ENCODE measurements around the gene KLHL22. TPM values are rescaled to one million over a fixed set of nuclear protein-coding genes. Genes with fewer than 3 reads are reported as not detected.
"Not testable (repeated sequence)": the region's sequence is repeated elsewhere in the genome, so short reads cannot be mapped to it uniquely, and the experiment has no call there.

KLHL22 gene
- total and polyA plus RNA-seq, 2 of the 13 experiments (the other 11 are each of a cell fraction or from before 2014, with no cell fraction given), result 10.9 to 14.8 TPM

DNA sequence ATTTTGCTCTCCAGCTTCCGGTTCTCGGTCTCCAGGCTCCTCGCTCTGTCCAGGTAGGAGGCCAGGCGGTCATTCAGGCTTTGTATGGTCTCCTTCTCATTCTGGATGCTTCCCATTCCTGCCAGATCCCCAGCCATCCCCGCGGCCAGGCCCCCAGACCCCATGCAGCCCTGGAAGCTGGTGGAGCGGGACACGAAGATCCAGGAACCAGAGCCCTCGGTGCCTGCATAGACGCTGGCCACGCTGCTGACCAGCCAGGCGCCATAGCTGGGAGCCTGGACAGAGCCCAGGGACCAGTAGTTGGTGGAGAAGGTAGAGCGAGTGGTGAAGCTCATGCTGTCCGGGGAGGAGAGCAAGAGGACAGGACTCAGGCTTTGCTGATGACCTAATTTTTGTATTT lies 11.8 kb downstream of the KLHL22 start (continued):
- TF ChIP-seq AGO1 (IDR thresholded peaks at IDR 0.05; ENCODE audit: low read depth, low read length, poor library complexity, severe bottlenecking) (no peak), SP1 (IDR thresholded peaks at IDR 0.05) (no peak), SP1 (CRISPR knock-in tag; IDR thresholded peaks at IDR 0.05) (no peak), SIN3A (IDR thresholded peaks at IDR 0.05; ENCODE audit: borderline replicate concordance, low read depth, low read length) (no peak)
- TF ChIP-seq, protein P1, sequence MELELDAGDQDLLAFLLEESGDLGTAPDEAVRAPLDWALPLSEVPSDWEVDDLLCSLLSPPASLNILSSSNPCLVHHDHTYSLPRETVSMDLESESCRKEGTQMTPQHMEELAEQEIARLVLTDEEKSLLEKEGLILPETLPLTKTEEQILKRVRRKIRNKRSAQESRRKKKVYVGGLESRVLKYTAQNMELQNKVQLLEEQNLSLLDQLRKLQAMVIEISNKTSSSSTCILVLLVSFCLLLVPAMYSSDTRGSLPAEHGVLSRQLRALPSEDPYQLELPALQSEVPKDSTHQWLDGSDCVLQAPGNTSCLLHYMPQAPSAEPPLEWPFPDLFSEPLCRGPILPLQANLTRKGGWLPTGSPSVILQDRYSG (CRISPR knock-in tag; IDR thresholded peaks at IDR 0.05), result no peak

DNA sequence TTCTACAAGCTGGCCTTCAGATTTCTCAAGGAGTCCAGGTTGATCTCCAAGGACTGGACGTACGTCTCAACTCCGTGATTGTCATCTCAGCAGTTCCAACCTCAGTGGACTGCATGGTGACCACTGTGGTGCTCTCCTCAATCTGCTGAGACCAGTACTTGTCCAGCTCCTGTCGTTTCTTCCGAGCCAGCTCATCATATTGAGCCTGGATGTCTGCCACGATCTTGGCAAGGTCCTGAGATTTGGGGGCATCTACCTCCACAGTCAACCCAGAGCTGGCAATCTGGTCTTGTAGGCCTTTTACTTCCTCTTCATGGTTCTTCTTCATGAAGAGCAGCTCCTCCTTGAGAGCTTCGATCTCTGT lies 12.5 kb downstream of the KLHL22 start:
- POLR2A ChIA-PET, result not testable (repeated sequence)
- WGBS (ENCODE audit: low lambda C conversion rate), result 99% methylated on average over 7 of the region's 7 CpGs

DNA sequence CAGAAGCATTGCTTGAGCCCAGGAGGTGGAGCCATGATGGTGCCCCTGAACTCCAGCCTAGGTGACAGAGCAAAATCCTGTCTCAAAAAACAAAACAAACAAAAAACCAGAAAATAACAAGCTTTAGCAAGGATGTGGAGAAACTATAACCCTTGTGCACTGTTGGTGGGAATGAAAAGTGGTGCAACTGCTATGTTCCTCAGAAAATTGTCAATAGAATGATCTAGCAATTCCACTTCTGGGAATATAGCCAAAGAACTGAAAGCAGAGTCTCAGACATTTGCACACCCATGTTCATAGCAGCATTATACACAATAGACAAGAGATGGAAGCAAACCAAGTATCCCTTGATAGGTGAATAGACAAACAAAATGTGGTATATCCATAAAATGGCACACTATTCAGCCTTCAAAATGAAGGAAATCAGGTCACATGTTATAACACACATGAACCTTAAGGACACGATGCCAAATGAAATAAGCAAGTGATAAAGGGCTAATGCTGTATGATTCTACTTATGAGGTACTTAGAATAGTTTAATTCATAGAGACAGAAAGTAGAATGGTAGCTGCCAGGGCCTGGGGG lies 15.9 kb downstream of the KLHL22 start:
- no TSS peak for BruUV-seq (replicated peaks)
- ATAC-seq, result no peak
- no peak for TF ChIP-seq HMGA1 (CRISPR knock-in tag; conservative IDR thresholded peaks at IDR 0.05)
- TF ChIP-seq RCOR2 (CRISPR knock-in tag; IDR thresholded peaks at IDR 0.05), result no peak
- no peak for TF ChIP-seq RAD21 (CRISPR knock-in tag; IDR thresholded peaks at IDR 0.05)
- TF ChIP-seq, protein P2, sequence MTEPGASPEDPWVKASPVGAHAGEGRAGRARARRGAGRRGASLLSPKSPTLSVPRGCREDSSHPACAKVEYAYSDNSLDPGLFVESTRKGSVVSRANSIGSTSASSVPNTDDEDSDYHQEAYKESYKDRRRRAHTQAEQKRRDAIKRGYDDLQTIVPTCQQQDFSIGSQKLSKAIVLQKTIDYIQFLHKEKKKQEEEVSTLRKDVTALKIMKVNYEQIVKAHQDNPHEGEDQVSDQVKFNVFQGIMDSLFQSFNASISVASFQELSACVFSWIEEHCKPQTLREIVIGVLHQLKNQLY (CRISPR knock-in tag; IDR thresholded peaks at IDR 0.05), result no peak
- no peak for TF ChIP-seq ZNF546 (CRISPR knock-in tag; conservative IDR thresholded peaks at IDR 0.05)
- TF ChIP-seq MYNN (CRISPR knock-in tag; IDR thresholded peaks at IDR 0.05; ENCODE audit: low read depth), result no peak
- no peak for TF ChIP-seq CEBPG (CRISPR knock-in tag; IDR thresholded peaks at IDR 0.05)
- TF ChIP-seq, protein P3, sequence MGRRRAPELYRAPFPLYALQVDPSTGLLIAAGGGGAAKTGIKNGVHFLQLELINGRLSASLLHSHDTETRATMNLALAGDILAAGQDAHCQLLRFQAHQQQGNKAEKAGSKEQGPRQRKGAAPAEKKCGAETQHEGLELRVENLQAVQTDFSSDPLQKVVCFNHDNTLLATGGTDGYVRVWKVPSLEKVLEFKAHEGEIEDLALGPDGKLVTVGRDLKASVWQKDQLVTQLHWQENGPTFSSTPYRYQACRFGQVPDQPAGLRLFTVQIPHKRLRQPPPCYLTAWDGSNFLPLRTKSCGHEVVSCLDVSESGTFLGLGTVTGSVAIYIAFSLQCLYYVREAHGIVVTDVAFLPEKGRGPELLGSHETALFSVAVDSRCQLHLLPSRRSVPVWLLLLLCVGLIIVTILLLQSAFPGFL (CRISPR knock-in tag; IDR thresholded peaks at IDR 0.05), result no peak
- TF ChIP-seq KAT7 (CRISPR knock-in tag; IDR thresholded peaks at IDR 0.05; ENCODE audit: borderline replicate concordance), result no peak

More for the DNA sequence above, 12.5 kb downstream of the KLHL22 start:
- in situ Hi-C loops (cut with HindIII; ENCODE audit: extremely low pct_ligation_motif_present, low pct_unique_long_range_greater_than_20kb); BruUV-seq (replicated peaks); H3K36me3 ChIP-seq (replicated peaks in 1 of 2; ENCODE audit: control insufficient read depth in 1 of 2, insufficient read depth in 2 of 2, low read length in 2 of 2); H3K27me3 ChIP-seq (ENCODE audit: control insufficient read depth in 1 of 2, insufficient read depth in 2 of 2, low read length in 2 of 2); CTCF ChIA-PET (ENCODE audit: low intra/inter-chr PET ratio, low total read pairs); H3K27ac ChIP-seq (ENCODE audit: extremely low read length, insufficient read depth, low read length); DNase-seq (ENCODE audit: low spot score); H3K4me3 ChIP-seq (replicated peaks in 1 of 3; ENCODE audit: insufficient read depth in 1 of 3, low read depth in 2 of 3, low read length in 3 of 3); H4K20me1 ChIP-seq (ENCODE audit: insufficient read depth, low read length); ATAC-seq; H3K9ac ChIP-seq (ENCODE audit: insufficient read depth, low read depth, low read length); H3K4me1 ChIP-seq (ENCODE audit: insufficient read depth, low read length); H2AFZ ChIP-seq (ENCODE audit: low read length); FAIRE-seq; H3K9me3 ChIP-seq (ENCODE audit: low read length); intact Hi-C loops (cut with micrococcal nuclease; ENCODE audit: unreplicated experiment); H3K79me2 ChIP-seq (ENCODE audit: insufficient read depth, low read length); H3K4me2 ChIP-seq (ENCODE audit: low read depth, low read length): not testable (repeated sequence)

More for the DNA sequence above, 15.9 kb downstream of the KLHL22 start:
- FAIRE-seq (no peak), DNase-seq (ENCODE audit: low spot score) (no peak)
- intact Hi-C loops (cut with micrococcal nuclease; ENCODE audit: unreplicated experiment), result no loop called here
- no peak overlapping the region for H3K9ac ChIP-seq (ENCODE audit: insufficient read depth, low read depth, low read length)
- no peak overlapping the region for H2AFZ ChIP-seq (ENCODE audit: low read length)
- ChIA-PET POLR2A (no interaction called here), CTCF (ENCODE audit: low intra/inter-chr PET ratio, low total read pairs) (no interaction called here)
- no peaks in the 10 kb centered on the region for H4K20me1 ChIP-seq (ENCODE audit: insufficient read depth, low read length)
- no peaks in the 10 kb centered on the region for H3K27me3 ChIP-seq (ENCODE audit: control insufficient read depth in 1 of 2, insufficient read depth in 2 of 2, low read length in 2 of 2)
- H3K27ac ChIP-seq (ENCODE audit: extremely low read length, insufficient read depth, low read length), result no peak overlapping the region
- H3K36me3 ChIP-seq (replicated peaks in 1 of 2; ENCODE audit: control insufficient read depth in 1 of 2, insufficient read depth in 2 of 2, low read length in 2 of 2), result peaks cover 0 to 8% of the 10 kb centered on the region in 2 experiments; a peak in 2 of 5 replicates
- no peak overlapping the region for H3K4me2 ChIP-seq (ENCODE audit: low read depth, low read length)
- no peaks in the 10 kb centered on the region for H3K9me3 ChIP-seq (ENCODE audit: low read length)
- no peak overlapping the region for H3K4me3 ChIP-seq (replicated peaks in 1 of 3; ENCODE audit: insufficient read depth in 1 of 3, low read depth in 2 of 3, low read length in 3 of 3)
- H3K4me1 ChIP-seq (ENCODE audit: insufficient read depth, low read length), result peaks cover 7% of the 10 kb centered on the region; the same call in 1 of the 2 replicates
- H3K79me2 ChIP-seq (ENCODE audit: insufficient read depth, low read length), result no peaks in the 10 kb centered on the region
- 100% methylated on average over 1 of the region's 1 CpG for WGBS (ENCODE audit: low lambda C conversion rate)
- in situ Hi-C loops (cut with HindIII; ENCODE audit: extremely low pct_ligation_motif_present, low pct_unique_long_range_greater_than_20kb), result no loop called here

Data from HepG2 (cell line).